H1 (cell line): ENCODE results near the gene LDAH.

Experiments used
- BACH1 ChIP-seq: IDR thresholded peaks from 2 replicates; pipeline ENCODE4 v1.6.1; 2012; ENCODE audit warnings: low read length, improper control_type of control experiment
- CTCF ChIP-seq, 3 experiments: IDR thresholded peaks; 1 replicate in 2 of 3; 2 replicates in 1 of 3; pipeline versions ENCODE4 v1.5.1 to v1.6.1; 2011; ENCODE audit warnings: low read length in 3 of 3, mild to moderate bottlenecking in 3 of 3, inconsistent platforms in 2 of 3, low read depth in 1 of 3, moderate library complexity in 1 of 3; ENCODE audit not compliant: insufficient read depth in 1 of 3; ENCODE audit errors: control extremely low read depth in 1 of 3
- EP300 ChIP-seq, 2 experiments: IDR thresholded peaks; 1 replicate in 1 of 2; 2 replicates in 1 of 2; pipeline ENCODE4 v1.6.1; 2011 to 2012; ENCODE audit warnings: low read depth in 2 of 2, low read length in 2 of 2, mild to moderate bottlenecking in 2 of 2, borderline replicate concordance in 1 of 2, inconsistent platforms in 1 of 2, moderate library complexity in 1 of 2
- EZH2 ChIP-seq: fragments of 200-600 bp; sonication (generic); IDR thresholded peaks from 2 replicates; pipeline ENCODE4 v1.7.1; 2012; ENCODE audit warnings: low read depth, mild to moderate bottlenecking, moderate library complexity, low read length, inconsistent platforms; ENCODE audit not compliant: severe bottlenecking
- SIN3A ChIP-seq, 2 experiments: IDR thresholded peaks in 1 of 2; conservative IDR thresholded peaks in 1 of 2; 2 replicates each; pipeline ENCODE4 v1.6.1; 2011 to 2012; ENCODE audit warnings: low read length in 2 of 2, improper control_type of control experiment in 1 of 2, low read depth in 1 of 2, mild to moderate bottlenecking in 1 of 2
- USF2 ChIP-seq: IDR thresholded peaks from 2 replicates; pipeline ENCODE4 v1.6.1; 2011; ENCODE audit warnings: low read length, improper control_type of control experiment

GRCh38 chr2:20674974-20675679 lies 147.8 kb downstream of the LDAH start:
- TF ChIP-seq SIN3A (conservative IDR thresholded peaks at IDR 0.05 in 1 of 2, IDR thresholded peaks at IDR 0.05 in 1 of 2; ENCODE audit: low read depth in 1 of 2, low read length in 2 of 2) (no peak), CTCF (IDR thresholded peaks at IDR 0.05; ENCODE audit: control extremely low read depth in 1 of 3, insufficient read depth in 1 of 3, low read depth in 1 of 3, low read length in 3 of 3) (no peak), EZH2 (no peak), EP300 (IDR thresholded peaks at IDR 0.05; ENCODE audit: borderline replicate concordance in 1 of 2, low read depth in 2 of 2, low read length in 2 of 2) (no peak), USF2 (no peak), BACH1 (no peak)
